SK-N-SH treated with all-trans-retinoic acid at 6 μM for 48 hours (cell line): ENCODE data around the gene GSN.

Experiments used
- ATAC-seq: fragments of 200-7000 bp; cut with Tn5 transposase; 3 replicates; pipeline ENCODE4 v1.9.1; 2020; ENCODE audit warnings: mild to moderate bottlenecking, moderate library complexity
- ARNTL ChIP-seq: fragments of 450-650 bp; formaldehyde crosslinking; IDR thresholded peaks from 2 replicates; pipeline ENCODE4 v1.5.0; 2020; ENCODE audit warnings: low read depth, mild to moderate bottlenecking, moderate library complexity, borderline replicate concordance
- BACH2 ChIP-seq: fragments of 250-450 bp; sonication (Bioruptor Pico); IDR thresholded peaks from 2 replicates; pipeline ENCODE4 v1.9.0; 2021; ENCODE audit warnings: mild to moderate bottlenecking, borderline replicate concordance
- CSDC2 ChIP-seq: fragments of 250-450 bp; sonication (Bioruptor Pico); IDR thresholded peaks from 2 replicates; pipeline ENCODE4 v1.5.0; 2020; ENCODE audit warnings: mild to moderate bottlenecking, moderate library complexity
- ESRRG ChIP-seq: fragments of 250-450 bp; sonication (Bioruptor Pico); IDR thresholded peaks from 2 replicates; pipeline ENCODE4 v1.6.1; 2021; ENCODE audit warnings: mild to moderate bottlenecking
- GLIS3 ChIP-seq: fragments of 250-450 bp; sonication (Bioruptor Pico); IDR thresholded peaks from 2 replicates; pipeline ENCODE4 v1.5.0; 2020; ENCODE audit warnings: mild to moderate bottlenecking, moderate library complexity
- ISL1 ChIP-seq: fragments of 250-450 bp; sonication (Bioruptor Pico); IDR thresholded peaks from 2 replicates; pipeline ENCODE4 v2.1.2; 2022; ENCODE audit warnings: mild to moderate bottlenecking, moderate library complexity
- OSR1 ChIP-seq: fragments of 250-450 bp; sonication (Bioruptor Pico); IDR thresholded peaks from 2 replicates; pipeline ENCODE4 v1.8.0; 2022; ENCODE audit warnings: moderate library complexity, mild to moderate bottlenecking, inconsistent platforms
- PATZ1 ChIP-seq: fragments of 250-450 bp; sonication (Bioruptor Pico); IDR thresholded peaks from 2 replicates; pipeline ENCODE4 v1.8.0; 2020; ENCODE audit warnings: mild to moderate bottlenecking, moderate library complexity, borderline replicate concordance
- PPARA ChIP-seq: fragments of 250-450 bp; sonication (Bioruptor Pico); IDR thresholded peaks from 2 replicates; pipeline ENCODE4 v1.5.0; 2020; ENCODE audit warnings: mild to moderate bottlenecking, borderline replicate concordance
- RARB ChIP-seq: fragments of 250-450 bp; sonication (Bioruptor Pico); IDR thresholded peaks from 2 replicates; pipeline ENCODE4 v1.8.0; 2021; ENCODE audit warnings: mild to moderate bottlenecking, moderate library complexity
- SNAI2 ChIP-seq: fragments of 250-450 bp; sonication (Bioruptor Pico); IDR thresholded peaks from 2 replicates; pipeline ENCODE4 v1.5.0; 2020; ENCODE audit warnings: mild to moderate bottlenecking, moderate library complexity
- TCF4 ChIP-seq: fragments of 250-450 bp; sonication (Bioruptor Pico); IDR thresholded peaks from 2 replicates; pipeline ENCODE4 v1.8.0; 2021; ENCODE audit warnings: mild to moderate bottlenecking, moderate library complexity, borderline replicate concordance
- TOX ChIP-seq: fragments of 250-450 bp; sonication (Bioruptor Pico); IDR thresholded peaks from 2 replicates; pipeline ENCODE4 v1.8.0; 2021; ENCODE audit warnings: mild to moderate bottlenecking, moderate library complexity, borderline replicate concordance
- TSHZ2 ChIP-seq: fragments of 250-450 bp; sonication (Bioruptor Pico); IDR thresholded peaks from 2 replicates; pipeline ENCODE4 v1.5.0; 2020; ENCODE audit warnings: mild to moderate bottlenecking, moderate library complexity
- ZC3H10 ChIP-seq: fragments of 250-450 bp; sonication (Bioruptor Pico); IDR thresholded peaks from 2 replicates; pipeline ENCODE4 v1.5.1; 2021; ENCODE audit warnings: mild to moderate bottlenecking, moderate library complexity
- ZFP3 ChIP-seq: fragments of 250-450 bp; sonication (Bioruptor Pico); IDR thresholded peaks from 2 replicates; pipeline ENCODE4 v1.5.0; 2020; ENCODE audit warnings: mild to moderate bottlenecking, moderate library complexity
- ZFP30 ChIP-seq: fragments of 450-650 bp; formaldehyde crosslinking; IDR thresholded peaks from 2 replicates; pipeline ENCODE4 v1.5.0; 2022; ENCODE audit warnings: mild to moderate bottlenecking, moderate library complexity
- ZNF565 ChIP-seq: fragments of 450-650 bp; formaldehyde crosslinking; conservative IDR thresholded peaks from 2 replicates; pipeline ENCODE4 v1.5.0; 2020; ENCODE audit warnings: low read depth, mild to moderate bottlenecking, moderate library complexity
- ZNF70 ChIP-seq: fragments of 450-650 bp; formaldehyde crosslinking; IDR thresholded peaks from 2 replicates; pipeline ENCODE4 v1.5.0; 2020; ENCODE audit warnings: mild to moderate bottlenecking, moderate library complexity
- ZNF8 ChIP-seq: fragments of 450-650 bp; formaldehyde crosslinking; IDR thresholded peaks from 2 replicates; pipeline ENCODE4 v1.5.0; 2020; ENCODE audit warnings: mild to moderate bottlenecking, moderate library complexity
- TF ChIP-seq, protein P1 (sequence below): fragments of 250-450 bp; sonication (Bioruptor Pico); IDR thresholded peaks from 2 replicates; pipeline ENCODE4 v1.5.1; 2020; ENCODE audit warnings: low read depth, mild to moderate bottlenecking, moderate library complexity
- TF ChIP-seq, protein P2 (sequence below): fragments of 250-450 bp; sonication (Bioruptor Pico); IDR thresholded peaks from 2 replicates; pipeline ENCODE4 v1.5.1; 2021; ENCODE audit warnings: mild to moderate bottlenecking, moderate library complexity
- TF ChIP-seq, protein P3 (sequence below): fragments of 250-450 bp; sonication (Bioruptor Pico); IDR thresholded peaks from 2 replicates; pipeline ENCODE4 v1.8.0; 2021; ENCODE audit warnings: low read depth, mild to moderate bottlenecking, moderate library complexity, borderline replicate concordance

Gene GSN

DNA sequence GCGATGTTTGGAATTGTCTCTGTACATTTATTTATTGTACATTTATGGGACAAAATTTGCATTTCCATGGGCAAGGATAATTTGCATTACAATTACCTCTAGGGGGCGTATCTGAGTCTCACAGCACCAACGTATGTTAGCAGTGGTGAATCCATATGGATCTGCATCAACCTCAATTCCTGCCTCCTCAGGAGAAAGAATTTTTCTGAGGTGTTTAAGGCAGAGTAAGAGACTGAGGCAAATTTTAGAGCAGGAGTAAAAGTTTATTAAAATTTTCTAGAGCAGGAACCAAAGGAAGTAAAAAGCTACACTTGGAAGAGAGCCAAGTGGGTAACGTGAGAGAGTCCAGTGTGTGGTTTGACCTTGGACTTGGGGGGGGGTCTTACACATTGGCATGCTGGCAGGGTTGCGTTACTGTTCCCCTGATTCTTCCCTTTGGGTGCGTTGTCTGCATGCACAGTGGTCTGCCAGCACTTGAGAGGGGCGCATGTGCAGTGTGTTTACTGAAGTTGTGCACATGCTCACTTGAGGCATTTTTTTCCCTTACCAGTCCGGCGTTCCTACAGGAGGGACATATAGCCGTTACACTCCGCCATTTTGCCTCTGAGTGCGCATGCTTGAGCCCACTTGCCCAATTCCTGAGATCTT, 45.3 kb upstream of the GSN start:
- TF ChIP-seq ISL1 (no peak), ZNF565 (no peak), TOX (CRISPR knock-in tag) (no peak), ARNTL (CRISPR knock-in tag) (no peak), SNAI2 (CRISPR knock-in tag) (no peak), CSDC2 (CRISPR knock-in tag) (no peak), ZFP30 (no peak), TSHZ2 (CRISPR knock-in tag) (no peak), ESRRG (CRISPR knock-in tag) (no peak), OSR1 (no peak)
- TF ChIP-seq, protein P1, sequence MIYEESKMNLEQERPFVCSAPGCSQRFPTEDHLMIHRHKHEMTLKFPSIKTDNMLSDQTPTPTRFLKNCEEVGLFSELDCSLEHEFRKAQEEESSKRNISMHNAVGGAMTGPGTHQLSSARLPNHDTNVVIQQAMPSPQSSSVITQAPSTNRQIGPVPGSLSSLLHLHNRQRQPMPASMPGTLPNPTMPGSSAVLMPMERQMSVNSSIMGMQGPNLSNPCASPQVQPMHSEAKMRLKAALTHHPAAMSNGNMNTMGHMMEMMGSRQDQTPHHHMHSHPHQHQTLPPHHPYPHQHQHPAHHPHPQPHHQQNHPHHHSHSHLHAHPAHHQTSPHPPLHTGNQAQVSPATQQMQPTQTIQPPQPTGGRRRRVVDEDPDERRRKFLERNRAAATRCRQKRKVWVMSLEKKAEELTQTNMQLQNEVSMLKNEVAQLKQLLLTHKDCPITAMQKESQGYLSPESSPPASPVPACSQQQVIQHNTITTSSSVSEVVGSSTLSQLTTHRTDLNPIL (CRISPR knock-in tag), result no peak
- TF ChIP-seq, protein P2, sequence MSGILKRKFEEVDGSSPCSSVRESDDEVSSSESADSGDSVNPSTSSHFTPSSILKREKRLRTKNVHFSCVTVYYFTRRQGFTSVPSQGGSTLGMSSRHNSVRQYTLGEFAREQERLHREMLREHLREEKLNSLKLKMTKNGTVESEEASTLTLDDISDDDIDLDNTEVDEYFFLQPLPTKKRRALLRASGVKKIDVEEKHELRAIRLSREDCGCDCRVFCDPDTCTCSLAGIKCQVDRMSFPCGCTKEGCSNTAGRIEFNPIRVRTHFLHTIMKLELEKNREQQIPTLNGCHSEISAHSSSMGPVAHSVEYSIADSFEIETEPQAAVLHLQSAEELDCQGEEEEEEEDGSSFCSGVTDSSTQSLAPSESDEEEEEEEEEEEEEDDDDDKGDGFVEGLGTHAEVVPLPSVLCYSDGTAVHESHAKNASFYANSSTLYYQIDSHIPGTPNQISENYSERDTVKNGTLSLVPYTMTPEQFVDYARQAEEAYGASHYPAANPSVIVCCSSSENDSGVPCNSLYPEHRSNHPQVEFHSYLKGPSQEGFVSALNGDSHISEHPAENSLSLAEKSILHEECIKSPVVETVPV (CRISPR knock-in tag), result no peak
- peak; percentile 79 for ATAC-seq

- no peak for ATAC-seq
- TF ChIP-seq ZNF565, result no peak
- TF ChIP-seq ISL1, result no peak
- no peak for TF ChIP-seq ZNF8 (CRISPR knock-in tag)
- TF ChIP-seq, protein P3, sequence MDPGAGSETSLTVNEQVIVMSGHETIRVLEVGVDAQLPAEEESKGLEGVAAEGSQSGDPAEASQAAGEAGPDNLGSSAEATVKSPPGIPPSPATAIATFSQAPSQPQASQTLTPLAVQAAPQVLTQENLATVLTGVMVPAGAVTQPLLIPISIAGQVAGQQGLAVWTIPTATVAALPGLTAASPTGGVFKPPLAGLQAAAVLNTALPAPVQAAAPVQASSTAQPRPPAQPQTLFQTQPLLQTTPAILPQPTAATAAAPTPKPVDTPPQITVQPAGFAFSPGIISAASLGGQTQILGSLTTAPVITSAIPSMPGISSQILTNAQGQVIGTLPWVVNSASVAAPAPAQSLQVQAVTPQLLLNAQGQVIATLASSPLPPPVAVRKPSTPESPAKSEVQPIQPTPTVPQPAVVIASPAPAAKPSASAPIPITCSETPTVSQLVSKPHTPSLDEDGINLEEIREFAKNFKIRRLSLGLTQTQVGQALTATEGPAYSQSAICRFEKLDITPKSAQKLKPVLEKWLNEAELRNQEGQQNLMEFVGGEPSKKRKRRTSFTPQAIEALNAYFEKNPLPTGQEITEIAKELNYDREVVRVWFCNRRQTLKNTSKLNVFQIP (CRISPR knock-in tag), result no peak
- no peak for TF ChIP-seq ZNF70 (CRISPR knock-in tag)
- TF ChIP-seq ZFP30, result no peak
- no peak for TF ChIP-seq ZC3H10
- no peak for TF ChIP-seq ARNTL (CRISPR knock-in tag)
- TF ChIP-seq PATZ1 (CRISPR knock-in tag), result no peak
- TF ChIP-seq BACH2 (CRISPR knock-in tag), result no peak
- TF ChIP-seq, protein P2 (CRISPR knock-in tag), result no peak
- no peak for TF ChIP-seq CSDC2 (CRISPR knock-in tag)
- no peak for TF ChIP-seq ESRRG (CRISPR knock-in tag)
- no peak for TF ChIP-seq ZFP3 (CRISPR knock-in tag)
- TF ChIP-seq TCF4 (CRISPR knock-in tag), result no peak
- no peak for TF ChIP-seq GLIS3 (CRISPR knock-in tag)
- TF ChIP-seq, protein P1 (CRISPR knock-in tag), result no peak
- no peak for TF ChIP-seq OSR1
- TF ChIP-seq RARB (CRISPR knock-in tag), result no peak
- TF ChIP-seq PPARA (CRISPR knock-in tag), result no peak
Measured at GRCh38 chr9:121225240-121225639, 42.7 kb upstream of the GSN start.
